ENCODE measurements around the gene CLCNKA.

DNA sequence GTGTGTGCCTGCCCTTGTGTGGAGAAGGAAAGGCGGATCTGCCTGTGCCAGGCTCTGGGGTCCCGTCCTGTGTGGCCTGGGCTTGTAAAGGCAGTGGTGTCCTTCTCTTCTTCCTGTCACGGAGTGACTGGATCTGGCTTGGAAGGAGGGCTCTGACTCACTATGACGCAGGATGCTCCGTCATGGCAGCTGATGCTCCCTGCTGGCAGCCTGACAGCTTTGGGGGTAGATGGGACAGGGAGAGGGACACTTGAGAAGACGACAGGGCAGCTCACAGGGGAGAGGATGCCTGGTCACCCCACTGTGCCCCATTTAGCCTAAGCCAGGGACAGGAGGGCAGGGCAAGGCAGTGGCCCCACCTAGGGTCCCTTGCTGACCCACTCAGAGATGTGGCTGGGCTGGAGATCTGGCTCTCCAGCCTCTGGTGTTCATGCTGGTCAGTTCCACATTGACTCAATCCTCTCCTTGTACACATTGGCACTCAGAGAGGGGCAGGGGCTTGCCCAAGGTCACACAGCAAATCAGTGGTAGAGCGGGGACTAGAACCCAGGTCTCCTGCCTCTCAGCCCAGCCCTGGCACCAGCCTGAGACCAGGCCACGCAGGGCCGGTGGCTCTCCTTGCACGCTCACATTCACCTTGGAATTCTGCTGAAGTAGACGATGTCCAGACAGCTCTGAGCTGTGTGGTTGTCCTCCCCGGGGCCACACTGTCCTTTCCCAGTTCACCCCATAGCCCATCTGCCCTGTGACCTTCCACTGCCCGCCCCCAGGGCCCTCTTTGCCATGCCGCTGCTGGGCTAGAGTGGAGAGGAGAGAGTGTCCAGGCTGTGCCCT is 54.4 kb downstream of the CLCNKA start:
- TF ChIP-seq, protein P1, sequence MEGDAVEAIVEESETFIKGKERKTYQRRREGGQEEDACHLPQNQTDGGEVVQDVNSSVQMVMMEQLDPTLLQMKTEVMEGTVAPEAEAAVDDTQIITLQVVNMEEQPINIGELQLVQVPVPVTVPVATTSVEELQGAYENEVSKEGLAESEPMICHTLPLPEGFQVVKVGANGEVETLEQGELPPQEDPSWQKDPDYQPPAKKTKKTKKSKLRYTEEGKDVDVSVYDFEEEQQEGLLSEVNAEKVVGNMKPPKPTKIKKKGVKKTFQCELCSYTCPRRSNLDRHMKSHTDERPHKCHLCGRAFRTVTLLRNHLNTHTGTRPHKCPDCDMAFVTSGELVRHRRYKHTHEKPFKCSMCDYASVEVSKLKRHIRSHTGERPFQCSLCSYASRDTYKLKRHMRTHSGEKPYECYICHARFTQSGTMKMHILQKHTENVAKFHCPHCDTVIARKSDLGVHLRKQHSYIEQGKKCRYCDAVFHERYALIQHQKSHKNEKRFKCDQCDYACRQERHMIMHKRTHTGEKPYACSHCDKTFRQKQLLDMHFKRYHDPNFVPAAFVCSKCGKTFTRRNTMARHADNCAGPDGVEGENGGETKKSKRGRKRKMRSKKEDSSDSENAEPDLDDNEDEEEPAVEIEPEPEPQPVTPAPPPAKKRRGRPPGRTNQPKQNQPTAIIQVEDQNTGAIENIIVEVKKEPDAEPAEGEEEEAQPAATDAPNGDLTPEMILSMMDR (optimal IDR thresholded peaks at IDR 0.05 in 1 of 3, IDR thresholded peaks at IDR 0.05 in 1 of 3, conservative IDR thresholded peaks at IDR 0.05 in 1 of 3; ENCODE audit: extremely low read depth in 1 of 3, insufficient read depth in 2 of 3, low read length in 3 of 3), result no peak
- no peak for TF ChIP-seq EZH2 (IDR thresholded peaks at IDR 0.05; ENCODE audit: low read length)
